Ishikawa (cell line): ENCODE measurements around the gene OVOL1.

ENCODE experiments used
- EP300 ChIP-seq: IDR thresholded peaks from 2 replicates; pipeline ENCODE4 v1.6.1; 2012; ENCODE audit warnings: borderline replicate concordance
- TF ChIP-seq, protein P1 (sequence below): IDR thresholded peaks from 2 replicates; pipeline ENCODE4 v1.6.1; 2012; ENCODE audit warnings: low read depth, mild to moderate bottlenecking

DNA sequence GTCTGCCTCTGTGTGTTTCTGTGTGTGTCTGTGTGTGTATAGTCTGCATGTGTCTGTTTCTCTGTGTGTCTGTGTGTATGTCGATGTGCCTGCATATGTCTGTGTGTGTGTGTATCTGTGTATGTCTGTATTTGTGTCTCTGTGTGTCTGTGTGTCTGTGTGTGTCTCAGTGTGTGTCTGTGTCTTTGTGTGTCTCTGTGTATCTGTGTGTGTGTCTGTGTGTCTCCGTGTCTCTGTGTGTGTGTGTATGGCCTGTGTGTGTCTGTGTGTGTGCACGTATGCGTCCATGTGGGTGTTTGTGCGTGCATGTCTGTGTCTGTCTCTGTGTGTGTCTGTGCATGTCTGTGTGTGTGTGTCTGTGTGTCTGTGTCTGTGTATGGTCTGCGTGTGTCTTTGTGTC is 47.3 kb downstream of the OVOL1 start:
- TF ChIP-seq, protein P1, sequence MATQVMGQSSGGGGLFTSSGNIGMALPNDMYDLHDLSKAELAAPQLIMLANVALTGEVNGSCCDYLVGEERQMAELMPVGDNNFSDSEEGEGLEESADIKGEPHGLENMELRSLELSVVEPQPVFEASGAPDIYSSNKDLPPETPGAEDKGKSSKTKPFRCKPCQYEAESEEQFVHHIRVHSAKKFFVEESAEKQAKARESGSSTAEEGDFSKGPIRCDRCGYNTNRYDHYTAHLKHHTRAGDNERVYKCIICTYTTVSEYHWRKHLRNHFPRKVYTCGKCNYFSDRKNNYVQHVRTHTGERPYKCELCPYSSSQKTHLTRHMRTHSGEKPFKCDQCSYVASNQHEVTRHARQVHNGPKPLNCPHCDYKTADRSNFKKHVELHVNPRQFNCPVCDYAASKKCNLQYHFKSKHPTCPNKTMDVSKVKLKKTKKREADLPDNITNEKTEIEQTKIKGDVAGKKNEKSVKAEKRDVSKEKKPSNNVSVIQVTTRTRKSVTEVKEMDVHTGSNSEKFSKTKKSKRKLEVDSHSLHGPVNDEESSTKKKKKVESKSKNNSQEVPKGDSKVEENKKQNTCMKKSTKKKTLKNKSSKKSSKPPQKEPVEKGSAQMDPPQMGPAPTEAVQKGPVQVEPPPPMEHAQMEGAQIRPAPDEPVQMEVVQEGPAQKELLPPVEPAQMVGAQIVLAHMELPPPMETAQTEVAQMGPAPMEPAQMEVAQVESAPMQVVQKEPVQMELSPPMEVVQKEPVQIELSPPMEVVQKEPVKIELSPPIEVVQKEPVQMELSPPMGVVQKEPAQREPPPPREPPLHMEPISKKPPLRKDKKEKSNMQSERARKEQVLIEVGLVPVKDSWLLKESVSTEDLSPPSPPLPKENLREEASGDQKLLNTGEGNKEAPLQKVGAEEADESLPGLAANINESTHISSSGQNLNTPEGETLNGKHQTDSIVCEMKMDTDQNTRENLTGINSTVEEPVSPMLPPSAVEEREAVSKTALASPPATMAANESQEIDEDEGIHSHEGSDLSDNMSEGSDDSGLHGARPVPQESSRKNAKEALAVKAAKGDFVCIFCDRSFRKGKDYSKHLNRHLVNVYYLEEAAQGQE = no peak
- TF ChIP-seq EP300 = no peak
